BE2C (cell line): ENCODE results near the gene OS9.
"Not testable (repeated sequence)": the region's sequence is repeated elsewhere in the genome, so short reads cannot be mapped to it uniquely, and the experiment has no call there.

ENCODE experiments used
- DNase-seq: peaks from one replicate; pipeline ENCODE4 v3.0.0-alpha.2; 2020
- H3K27me3 ChIP-seq: fragments of 250-450 bp; sonication (Bioruptor Pico); 2 replicates; pipeline ENCODE4 v1.5.1; 2020; ENCODE audit warnings: mild to moderate bottlenecking
- H3K36me3 ChIP-seq: fragments of 250-450 bp; sonication (Bioruptor Pico); 2 replicates; pipeline ENCODE4 v1.5.1; 2020; ENCODE audit warnings: mild to moderate bottlenecking
- H3K4me1 ChIP-seq: fragments of 250-450 bp; sonication (Bioruptor Pico); 2 replicates; pipeline ENCODE4 v1.5.1; 2020
- H3K4me3 ChIP-seq: 2 replicates; pipeline ENCODE4 v1.5.1; 2011; ENCODE audit warnings: low read depth, low read length
- H3K9me3 ChIP-seq: fragments of 250-450 bp; sonication (Bioruptor Pico); 2 replicates; pipeline ENCODE4 v1.5.1; 2020
- TF ChIP-seq, protein P1 (sequence below): IDR thresholded peaks from 2 replicates; pipeline ENCODE4 v1.5.1; 2012; ENCODE audit warnings: mild to moderate bottlenecking, low read depth, low read length

The OS9 gene

DNA sequence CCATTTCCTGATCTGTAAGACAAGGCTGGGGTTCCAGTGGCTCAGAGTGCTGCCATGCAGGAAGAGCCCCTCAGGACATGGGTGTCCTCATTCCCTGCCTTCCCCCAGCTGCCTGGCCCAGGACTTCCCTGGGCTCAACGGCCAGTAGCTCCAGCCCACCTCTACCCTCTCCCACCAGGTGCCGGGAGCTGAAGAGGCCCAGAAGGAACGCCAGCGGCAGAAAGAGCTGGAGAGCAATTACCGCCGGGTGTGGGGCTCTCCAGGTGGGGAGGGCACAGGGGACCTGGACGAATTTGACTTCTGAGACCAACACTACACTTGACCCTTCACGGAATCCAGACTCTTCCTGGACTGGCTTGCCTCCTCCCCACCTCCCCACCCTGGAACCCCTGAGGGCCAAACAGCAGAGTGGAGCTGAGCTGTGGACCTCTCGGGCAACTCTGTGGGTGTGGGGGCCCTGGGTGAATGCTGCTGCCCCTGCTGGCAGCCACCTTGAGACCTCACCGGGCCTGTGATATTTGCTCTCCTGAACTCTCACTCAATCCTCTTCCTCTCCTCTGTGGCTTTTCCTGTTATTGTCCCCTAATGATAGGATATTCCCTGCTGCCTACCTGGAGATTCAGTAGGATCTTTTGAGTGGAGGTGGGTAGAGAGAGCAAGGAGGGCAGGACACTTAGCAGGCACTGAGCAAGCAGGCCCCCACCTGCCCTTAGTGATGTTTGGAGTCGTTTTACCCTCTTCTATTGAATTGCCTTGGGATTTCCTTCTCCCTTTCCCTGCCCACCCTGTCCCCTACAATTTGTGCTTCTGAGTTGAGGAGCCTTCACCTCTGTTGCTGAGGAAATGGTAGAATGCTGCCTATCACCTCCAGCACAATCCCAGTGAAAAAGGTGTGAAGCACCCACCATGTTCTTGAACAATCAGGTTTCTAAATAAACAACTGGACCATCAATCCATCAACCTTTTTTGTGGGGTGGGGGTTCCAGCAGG lies 27.0 kb downstream of the OS9 start:
- H3K4me1 ChIP-seq, result peaks cover 2% of the 10 kb centered on the region; the same call in 1 of the 2 replicates

DNA sequence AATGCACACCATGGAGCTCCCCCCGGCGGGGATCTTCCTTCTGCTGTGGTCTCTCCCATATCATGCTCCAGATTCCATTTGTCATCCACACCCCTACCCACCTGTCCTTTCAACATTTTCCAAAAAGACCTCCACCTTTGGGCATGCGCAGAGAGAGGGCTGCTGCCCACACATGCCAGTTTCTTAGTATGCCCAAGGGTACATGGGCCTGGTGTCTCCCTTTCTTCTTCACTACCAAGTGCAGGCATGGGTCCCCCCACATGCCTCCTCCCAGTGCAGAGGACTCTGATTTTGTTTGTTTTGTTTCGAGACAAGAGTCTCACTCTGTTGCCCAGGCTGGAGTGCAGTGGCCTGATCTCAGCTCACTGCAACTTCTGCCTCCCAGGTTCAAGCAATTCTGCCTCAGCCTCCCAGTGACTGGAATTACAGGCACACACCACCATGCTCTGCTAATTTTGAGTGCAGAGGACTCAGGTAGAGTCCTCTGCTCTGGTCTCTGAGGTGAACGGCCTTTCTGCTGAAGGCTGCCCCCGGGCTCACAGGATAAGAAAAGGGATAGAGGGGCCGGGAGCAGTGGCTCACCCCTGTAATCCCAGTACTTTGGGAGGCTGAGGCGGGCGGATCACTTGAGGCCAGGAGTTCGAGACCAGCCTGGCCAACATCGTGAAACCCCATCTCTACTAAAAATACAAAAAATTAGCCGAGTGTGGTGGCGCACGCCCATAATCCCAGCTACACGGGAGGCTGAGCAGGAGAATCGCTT lies 28.1 kb downstream of the OS9 start:
- H3K4me1 ChIP-seq, H3K4me3 ChIP-seq, H3K9me3 ChIP-seq, H3K27me3 ChIP-seq, DNase-seq: not testable (repeated sequence)
- H3K36me3 ChIP-seq, result peaks cover 14% of the 10 kb centered on the region

More for the DNA sequence above, 27.0 kb downstream of the OS9 start:
- Histone ChIP-seq H3K36me3 (peaks cover 19% of the 10 kb centered on the region), H3K9me3 (no peaks in the 10 kb centered on the region), H3K4me3 (no peak overlapping the region), H3K27me3 (no peaks in the 10 kb centered on the region)
- no peak for DNase-seq
- TF ChIP-seq, protein P1, sequence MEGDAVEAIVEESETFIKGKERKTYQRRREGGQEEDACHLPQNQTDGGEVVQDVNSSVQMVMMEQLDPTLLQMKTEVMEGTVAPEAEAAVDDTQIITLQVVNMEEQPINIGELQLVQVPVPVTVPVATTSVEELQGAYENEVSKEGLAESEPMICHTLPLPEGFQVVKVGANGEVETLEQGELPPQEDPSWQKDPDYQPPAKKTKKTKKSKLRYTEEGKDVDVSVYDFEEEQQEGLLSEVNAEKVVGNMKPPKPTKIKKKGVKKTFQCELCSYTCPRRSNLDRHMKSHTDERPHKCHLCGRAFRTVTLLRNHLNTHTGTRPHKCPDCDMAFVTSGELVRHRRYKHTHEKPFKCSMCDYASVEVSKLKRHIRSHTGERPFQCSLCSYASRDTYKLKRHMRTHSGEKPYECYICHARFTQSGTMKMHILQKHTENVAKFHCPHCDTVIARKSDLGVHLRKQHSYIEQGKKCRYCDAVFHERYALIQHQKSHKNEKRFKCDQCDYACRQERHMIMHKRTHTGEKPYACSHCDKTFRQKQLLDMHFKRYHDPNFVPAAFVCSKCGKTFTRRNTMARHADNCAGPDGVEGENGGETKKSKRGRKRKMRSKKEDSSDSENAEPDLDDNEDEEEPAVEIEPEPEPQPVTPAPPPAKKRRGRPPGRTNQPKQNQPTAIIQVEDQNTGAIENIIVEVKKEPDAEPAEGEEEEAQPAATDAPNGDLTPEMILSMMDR, result no peak

DNA sequence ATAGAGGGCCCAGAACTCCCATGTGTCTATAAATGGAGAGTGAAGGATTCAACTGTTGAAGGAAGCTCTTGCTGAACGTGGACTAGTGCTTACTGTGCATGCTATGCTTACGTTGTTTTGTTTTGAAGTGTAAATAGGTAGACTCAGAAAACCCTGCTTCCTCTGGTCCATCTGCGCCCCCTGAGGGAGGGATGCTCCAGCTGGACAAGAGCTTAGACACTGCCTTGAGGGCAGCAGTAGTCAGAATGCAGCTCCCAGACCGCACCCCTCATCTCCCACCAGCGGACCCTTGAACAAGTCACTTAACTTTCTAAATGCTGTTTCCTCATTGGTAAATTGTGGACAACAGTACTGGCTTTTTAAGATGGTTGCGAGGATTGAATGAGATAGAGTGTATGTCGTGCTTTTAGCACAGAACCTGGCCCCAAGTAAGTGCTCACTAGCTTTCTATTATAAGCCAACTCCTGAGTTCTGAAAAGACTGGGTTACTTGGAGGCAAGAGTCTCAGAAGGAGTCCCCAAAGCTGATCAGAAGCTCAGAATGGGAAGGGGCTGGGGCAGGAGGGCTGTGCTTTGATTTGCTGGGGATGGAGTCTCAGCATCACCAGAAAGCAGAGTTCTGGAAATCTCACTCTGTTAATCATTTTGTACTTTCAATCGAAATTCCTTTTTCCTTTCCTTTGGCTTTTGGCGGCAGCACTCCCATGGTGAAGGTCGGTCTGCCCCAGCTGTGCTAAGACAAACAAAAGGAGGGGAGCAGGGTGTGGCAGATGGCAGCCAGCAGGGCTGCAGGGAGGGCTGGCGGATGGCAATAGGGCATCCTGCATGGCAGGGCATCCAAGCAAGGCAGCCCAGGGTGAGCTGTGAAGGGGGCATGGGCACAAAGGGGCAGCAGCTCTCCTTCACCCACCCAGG lies 29.0 kb downstream of the OS9 start:
- DNase-seq, result no peak
- no peaks in the 10 kb centered on the region for H3K9me3 ChIP-seq
- TF ChIP-seq, protein P1, result no peak
- H3K36me3 ChIP-seq, result peaks cover 9% of the 10 kb centered on the region
- H3K4me3 ChIP-seq, result no peak overlapping the region
- H3K4me1 ChIP-seq, result peaks cover 2% of the 10 kb centered on the region; the same call in 1 of the 2 replicates
- no peaks in the 10 kb centered on the region for H3K27me3 ChIP-seq

DNA sequence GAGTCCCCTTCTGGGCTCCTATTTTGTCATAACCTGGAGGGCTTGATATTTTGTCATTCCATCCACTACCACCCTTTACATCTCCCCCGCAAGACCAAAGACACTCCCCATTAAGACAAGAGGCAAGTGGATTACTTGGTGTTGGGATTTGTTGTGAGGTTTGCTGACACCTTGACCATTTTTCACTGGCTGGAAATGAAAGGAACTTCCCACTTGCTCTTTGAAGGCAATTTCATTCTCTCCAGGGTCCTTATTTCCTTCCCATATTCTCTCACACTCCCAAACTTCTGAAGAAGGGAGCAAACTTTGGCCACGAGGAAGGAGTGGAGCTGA lies 29.7 kb downstream of the OS9 start:
- DNase-seq, result no peak
- H3K4me1 ChIP-seq, result peaks cover 2% of the 10 kb centered on the region; the same call in 1 of the 2 replicates

DNA sequence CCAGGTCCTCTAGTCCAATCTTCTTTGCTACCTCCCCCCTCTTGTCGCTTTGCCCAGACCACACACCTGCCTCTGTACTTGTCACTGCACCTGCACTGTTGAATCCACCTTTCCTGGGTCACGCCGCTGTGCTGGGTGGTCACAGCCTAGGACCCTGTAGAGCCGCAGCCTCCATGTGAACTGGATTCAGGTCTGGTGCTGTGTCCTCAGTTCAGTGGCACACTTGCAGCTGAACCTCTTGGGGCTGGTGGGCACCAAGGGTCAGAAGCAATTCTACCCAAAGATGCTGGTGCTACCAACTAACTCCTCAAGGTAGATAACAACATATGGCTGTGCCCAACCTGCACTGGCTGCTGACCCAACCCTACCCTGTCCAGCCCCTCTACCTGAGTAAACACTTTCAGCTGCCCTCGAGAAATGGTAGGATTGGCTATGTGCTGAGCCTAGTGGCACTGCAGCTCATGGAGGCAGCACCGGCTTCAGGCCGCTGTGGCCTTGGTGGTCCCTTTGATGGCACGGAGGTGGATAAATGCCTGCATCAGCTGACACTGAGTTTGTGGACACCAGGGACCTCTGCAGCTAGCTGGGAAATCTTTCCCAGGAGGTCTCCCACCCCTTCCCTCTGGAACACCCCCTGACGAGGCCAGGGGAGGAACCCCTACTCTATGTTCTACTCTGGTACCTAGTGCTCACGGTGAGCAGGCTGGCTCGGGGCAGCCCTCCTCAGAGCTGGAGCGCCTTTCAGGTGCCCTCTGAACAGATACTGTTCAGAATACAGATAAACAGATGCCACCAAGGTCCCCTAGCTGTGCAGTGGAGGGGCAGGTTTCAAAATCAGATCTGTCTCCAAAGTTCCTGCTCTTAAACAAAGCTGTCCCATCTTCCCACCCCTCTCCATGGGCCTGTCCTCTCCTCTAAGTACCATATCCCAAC lies 30.3 kb downstream of the OS9 start:
- H3K9me3 ChIP-seq, result no peaks in the 10 kb centered on the region
- TF ChIP-seq, protein P1, result no peak
- no peaks in the 10 kb centered on the region for H3K36me3 ChIP-seq
- peaks cover 2% of the 10 kb centered on the region; the same call in 1 of the 2 replicates for H3K4me1 ChIP-seq
- DNase-seq, result no peak
- H3K27me3 ChIP-seq, result no peaks in the 10 kb centered on the region
- H3K4me3 ChIP-seq, result no peak overlapping the region

More for the DNA sequence above, 29.7 kb downstream of the OS9 start:
- Histone ChIP-seq H3K27me3 (no peaks in the 10 kb centered on the region), H3K9me3 (no peaks in the 10 kb centered on the region), H3K4me3 (no peak overlapping the region), H3K36me3 (peaks cover 3% of the 10 kb centered on the region)
- TF ChIP-seq, protein P1, result no peak
